GM23338 (cell line): Measurements from ENCODE around the gene MRPL44. TPM values are rescaled to one million over a fixed set of nuclear protein-coding genes. Genes with fewer than 3 reads are reported as not detected.

Experiments used
- ATAC-seq: fragments of 200-7000 bp; cut with Tn5 transposase; 3 replicates; pipeline ENCODE4 v1.9.1; 2020
- DNase-seq: peaks from one replicate; pipeline ENCODE4 v3.0.0-alpha.2; 2015; ENCODE audit warnings: low spot score
- H2AFZ ChIP-seq: fragments of 200-600 bp; sonication (generic); 2 replicates; pipeline ENCODE4 v1.8.0; 2016; ENCODE audit warnings: antibody characterized with exemption, mild to moderate bottlenecking, moderate library complexity
- H3F3A ChIP-seq: fragments of 200-600 bp; sonication (generic); replicated peaks from 2 replicates; pipeline ENCODE4 v1.8.0; 2017; ENCODE audit warnings: antibody characterized with exemption, mixed run types, low read depth
- H3K27ac ChIP-seq: fragments of 200-600 bp; sonication (generic); 2 replicates; pipeline ENCODE4 v1.6.1; 2016; ENCODE audit warnings: low read depth
- H3K27me3 ChIP-seq: fragments of 200-600 bp; sonication (generic); 2 replicates; pipeline ENCODE4 v1.8.0; 2016; ENCODE audit warnings: mild to moderate bottlenecking, mixed run types, moderate library complexity; ENCODE audit not compliant: insufficient read depth
- H3K36me3 ChIP-seq: fragments of 200-600 bp; sonication (generic); 2 replicates; pipeline ENCODE4 v1.8.0; 2016; ENCODE audit warnings: mild to moderate bottlenecking; ENCODE audit not compliant: insufficient read depth
- H3K4me1 ChIP-seq: fragments of 200-600 bp; sonication (generic); 2 replicates; pipeline ENCODE4 v1.8.0; 2016; ENCODE audit warnings: mild to moderate bottlenecking, moderate library complexity; ENCODE audit not compliant: insufficient read depth
- H3K4me2 ChIP-seq: fragments of 200-600 bp; sonication (generic); 2 replicates; pipeline ENCODE4 v1.7.1; 2017; ENCODE audit warnings: mixed run types
- H3K4me3 ChIP-seq: fragments of 200-600 bp; sonication (generic); 2 replicates; pipeline ENCODE4 v1.6.1; 2016; ENCODE audit warnings: mixed run types
- H3K79me2 ChIP-seq: fragments of 200-600 bp; sonication (generic); replicated peaks from 2 replicates; pipeline ENCODE4 v1.8.0; 2017; ENCODE audit warnings: mild to moderate bottlenecking; ENCODE audit not compliant: insufficient read depth
- H3K9me2 ChIP-seq: fragments of 200-600 bp; sonication (generic); 2 replicates; pipeline ENCODE4 v1.8.0; 2017; ENCODE audit not compliant: insufficient read depth
- H4K20me1 ChIP-seq: fragments of 200-600 bp; sonication (generic); replicated peaks from 2 replicates; pipeline ENCODE4 v1.8.0; 2017; ENCODE audit warnings: mild to moderate bottlenecking; ENCODE audit not compliant: insufficient read depth
- H3K27ac Mint-ChIP-seq: 2 replicates; pipeline ENCODE4 v1.8.0; 2020; ENCODE audit warnings: inconsistent platforms, mild to moderate bottlenecking, moderate library complexity, mixed read lengths
- H3K27me3 Mint-ChIP-seq: 3 replicates; pipeline ENCODE4 v1.8.0; 2022; ENCODE audit warnings: low read depth, mild to moderate bottlenecking, moderate library complexity, mixed read lengths, inconsistent platforms; ENCODE audit not compliant: insufficient read depth, poor library complexity
- H3K36me3 Mint-ChIP-seq: 3 replicates; pipeline ENCODE4 v1.8.0; 2021; ENCODE audit warnings: low read depth, mild to moderate bottlenecking, inconsistent platforms, moderate library complexity, mixed read lengths
- H3K4me1 Mint-ChIP-seq: 3 replicates; pipeline ENCODE4 v1.8.0; 2020; ENCODE audit warnings: mild to moderate bottlenecking, inconsistent platforms, mixed read lengths
- H3K4me3 Mint-ChIP-seq: 3 replicates; pipeline ENCODE4 v1.8.0; 2021; ENCODE audit warnings: moderate library complexity, mild to moderate bottlenecking, inconsistent platforms, mixed read lengths
- H3K9me3 Mint-ChIP-seq: 3 replicates; pipeline ENCODE4 v1.8.0; 2020; ENCODE audit warnings: moderate library complexity, mild to moderate bottlenecking, inconsistent platforms, mixed read lengths
- EZH2 ChIP-seq: fragments of 200-600 bp; sonication (generic); IDR thresholded peaks from one replicate; pipeline ENCODE4 v1.8.0; 2017; ENCODE audit warnings: antibody characterized with exemption, mild to moderate bottlenecking, low read depth; ENCODE audit not compliant: unreplicated experiment
- JUNB ChIP-seq: IDR thresholded peaks from one replicate; pipeline ENCODE4 v1.6.1; 2016; ENCODE audit warnings: antibody characterized with exemption; ENCODE audit not compliant: unreplicated experiment
- NANOG ChIP-seq: IDR thresholded peaks from 2 replicates; pipeline ENCODE4 v1.6.1; 2016; ENCODE audit warnings: antibody characterized with exemption, borderline replicate concordance
- POLR2AphosphoS5 ChIP-seq: IDR thresholded peaks from 2 replicates; pipeline ENCODE4 v1.6.1; 2016; ENCODE audit warnings: antibody characterized with exemption, low read depth
- ZNF114 ChIP-seq: fragments of 250-450 bp; sonication (Bioruptor Pico); IDR thresholded peaks from 2 replicates; pipeline ENCODE4 v1.5.0; 2020; ENCODE audit warnings: mild to moderate bottlenecking, moderate library complexity
- polyA plus RNA-seq: library from polyadenylated mRNA; unstranded; fragments of >200 nt; fragmentation: Nextera tagmentation; extraction: Ambion mirVana; gene quantifications from 2 replicates; pipeline ENCODE4 v1.2.1, GENCODE V29; 2016
- total RNA-seq: library from RNA; depleted of rRNA; stranded (reverse); fragments of >200 nt; shearing (Covaris generic); gene quantifications from 2 replicates; pipeline ENCODE4 v1.2.3, GENCODE V29; 2014
- TF ChIP-seq, protein P1 (sequence below): IDR thresholded peaks from one replicate; pipeline ENCODE4 v1.6.1; 2018; ENCODE audit warnings: antibody characterized with exemption; ENCODE audit not compliant: unreplicated experiment
- TF ChIP-seq, protein P2 (sequence below), 2 experiments: fragments of 200-600 bp in 1 of 2; sonication (generic) in 1 of 2; conservative IDR thresholded peaks; 2 replicates each; pipeline versions ENCODE4 v1.5.1 to v1.6.1; 2016 to 2017; ENCODE audit warnings: antibody characterized with exemption in 2 of 2, low read depth in 2 of 2, mild to moderate bottlenecking in 2 of 2, moderate library complexity in 1 of 2

Gene MRPL44
- total and polyA plus RNA-seq, 2 experiments from 2014 or later, result 38.4 to 55.8 TPM

DNA sequence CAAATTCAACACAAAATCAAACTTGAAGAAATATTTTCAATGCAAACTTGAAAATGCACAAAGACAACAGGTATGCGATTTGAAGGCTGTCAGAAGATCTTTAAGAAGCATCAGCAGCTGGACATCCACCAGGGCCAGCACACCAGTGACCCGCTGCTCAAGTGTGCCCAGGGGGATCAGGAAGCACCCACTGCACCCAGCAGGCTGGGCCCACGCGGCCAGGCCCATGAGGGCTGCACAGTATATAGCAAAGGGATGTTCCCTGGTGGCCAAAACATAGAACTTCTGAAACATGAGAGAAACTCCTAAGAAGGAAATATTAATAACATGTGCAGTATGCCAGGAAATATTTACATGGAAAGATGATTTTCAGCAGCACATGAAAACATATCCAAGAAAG is 37.2 kb upstream of the MRPL44 start:
- DNase-seq, result no peak
- Mint-ChIP-seq H3K27me3 (peaks cover 5% of the 10 kb centered on the region), H3K4me3 (no peak overlapping the region), H3K4me1 (peaks cover 9% of the 10 kb centered on the region; the same call in 2 of the 3 replicates), H3K36me3 (peaks cover 24% of the 10 kb centered on the region; the same call in 2 of the 3 replicates), H3K9me3 (no peaks in the 10 kb centered on the region), H3K27ac (peak overlapping the region; percentile 16; the same call in 1 of the 2 replicates)
- Histone ChIP-seq H2AFZ (no peak overlapping the region), H3K4me2 (no peak overlapping the region), H3K79me2 (peaks cover 90% of the 10 kb centered on the region), H3K9me2 (no peaks in the 10 kb centered on the region), H3K27ac (no peak overlapping the region), H4K20me1 (peaks cover 36% of the 10 kb centered on the region), H3K4me3 (no peak overlapping the region), H3K4me1 (no peaks in the 10 kb centered on the region), H3K27me3 (no peaks in the 10 kb centered on the region), H3K36me3 (0 out of 2 replicates have a peak, but pooled peaks cover 12% of the 10 kb centered on the region), H3F3A (no peaks in the 10 kb centered on the region)
- TF ChIP-seq, protein P1, sequence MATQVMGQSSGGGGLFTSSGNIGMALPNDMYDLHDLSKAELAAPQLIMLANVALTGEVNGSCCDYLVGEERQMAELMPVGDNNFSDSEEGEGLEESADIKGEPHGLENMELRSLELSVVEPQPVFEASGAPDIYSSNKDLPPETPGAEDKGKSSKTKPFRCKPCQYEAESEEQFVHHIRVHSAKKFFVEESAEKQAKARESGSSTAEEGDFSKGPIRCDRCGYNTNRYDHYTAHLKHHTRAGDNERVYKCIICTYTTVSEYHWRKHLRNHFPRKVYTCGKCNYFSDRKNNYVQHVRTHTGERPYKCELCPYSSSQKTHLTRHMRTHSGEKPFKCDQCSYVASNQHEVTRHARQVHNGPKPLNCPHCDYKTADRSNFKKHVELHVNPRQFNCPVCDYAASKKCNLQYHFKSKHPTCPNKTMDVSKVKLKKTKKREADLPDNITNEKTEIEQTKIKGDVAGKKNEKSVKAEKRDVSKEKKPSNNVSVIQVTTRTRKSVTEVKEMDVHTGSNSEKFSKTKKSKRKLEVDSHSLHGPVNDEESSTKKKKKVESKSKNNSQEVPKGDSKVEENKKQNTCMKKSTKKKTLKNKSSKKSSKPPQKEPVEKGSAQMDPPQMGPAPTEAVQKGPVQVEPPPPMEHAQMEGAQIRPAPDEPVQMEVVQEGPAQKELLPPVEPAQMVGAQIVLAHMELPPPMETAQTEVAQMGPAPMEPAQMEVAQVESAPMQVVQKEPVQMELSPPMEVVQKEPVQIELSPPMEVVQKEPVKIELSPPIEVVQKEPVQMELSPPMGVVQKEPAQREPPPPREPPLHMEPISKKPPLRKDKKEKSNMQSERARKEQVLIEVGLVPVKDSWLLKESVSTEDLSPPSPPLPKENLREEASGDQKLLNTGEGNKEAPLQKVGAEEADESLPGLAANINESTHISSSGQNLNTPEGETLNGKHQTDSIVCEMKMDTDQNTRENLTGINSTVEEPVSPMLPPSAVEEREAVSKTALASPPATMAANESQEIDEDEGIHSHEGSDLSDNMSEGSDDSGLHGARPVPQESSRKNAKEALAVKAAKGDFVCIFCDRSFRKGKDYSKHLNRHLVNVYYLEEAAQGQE, result no peak
- TF ChIP-seq EZH2 (no peak), NANOG (no peak), POLR2AphosphoS5 (no peak), ZNF114 (no peak), JUNB (no peak)
- TF ChIP-seq, protein P2, sequence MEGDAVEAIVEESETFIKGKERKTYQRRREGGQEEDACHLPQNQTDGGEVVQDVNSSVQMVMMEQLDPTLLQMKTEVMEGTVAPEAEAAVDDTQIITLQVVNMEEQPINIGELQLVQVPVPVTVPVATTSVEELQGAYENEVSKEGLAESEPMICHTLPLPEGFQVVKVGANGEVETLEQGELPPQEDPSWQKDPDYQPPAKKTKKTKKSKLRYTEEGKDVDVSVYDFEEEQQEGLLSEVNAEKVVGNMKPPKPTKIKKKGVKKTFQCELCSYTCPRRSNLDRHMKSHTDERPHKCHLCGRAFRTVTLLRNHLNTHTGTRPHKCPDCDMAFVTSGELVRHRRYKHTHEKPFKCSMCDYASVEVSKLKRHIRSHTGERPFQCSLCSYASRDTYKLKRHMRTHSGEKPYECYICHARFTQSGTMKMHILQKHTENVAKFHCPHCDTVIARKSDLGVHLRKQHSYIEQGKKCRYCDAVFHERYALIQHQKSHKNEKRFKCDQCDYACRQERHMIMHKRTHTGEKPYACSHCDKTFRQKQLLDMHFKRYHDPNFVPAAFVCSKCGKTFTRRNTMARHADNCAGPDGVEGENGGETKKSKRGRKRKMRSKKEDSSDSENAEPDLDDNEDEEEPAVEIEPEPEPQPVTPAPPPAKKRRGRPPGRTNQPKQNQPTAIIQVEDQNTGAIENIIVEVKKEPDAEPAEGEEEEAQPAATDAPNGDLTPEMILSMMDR (conservative IDR thresholded peaks at IDR 0.05; ENCODE audit: low read depth in 2 of 2), result peak in 1 of 2 experiments; percentile 30; a peak in 2 of 4 replicates
- peak; percentile 57; the same call in 2 of the 3 replicates for ATAC-seq

DNA sequence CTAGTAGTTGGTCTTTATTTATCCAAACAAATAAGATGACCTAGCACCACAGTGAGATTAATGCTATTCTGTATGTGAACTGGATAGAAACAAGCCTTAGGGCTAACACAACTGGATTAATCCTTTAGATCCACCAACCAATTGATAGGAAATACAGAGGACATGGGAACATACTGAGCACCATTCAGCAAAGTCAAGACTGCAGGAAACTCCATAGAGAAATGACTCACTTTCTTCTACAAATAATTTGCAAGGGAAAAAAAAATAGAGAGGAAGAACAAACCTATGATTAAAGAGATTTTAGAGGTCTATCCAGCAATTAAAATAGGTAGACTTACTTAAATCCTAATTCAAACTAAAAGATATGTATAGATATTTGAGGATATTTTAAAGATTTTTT is 36.1 kb upstream of the MRPL44 start:
- no peak overlapping the region for H3K4me2 ChIP-seq
- TF ChIP-seq POLR2AphosphoS5, result no peak
- DNase-seq (no peak), ATAC-seq (no peak)
- H3K36me3 ChIP-seq, result 0 out of 2 replicates have a peak, but pooled peaks cover 12% of the 10 kb centered on the region
- Mint-ChIP-seq H3K27me3 (peaks cover 5% of the 10 kb centered on the region), H3K27ac (no peak overlapping the region), H3K36me3 (peaks cover 31% of the 10 kb centered on the region; the same call in 2 of the 3 replicates), H3K9me3 (no peaks in the 10 kb centered on the region), H3K4me1 (peaks cover 3% of the 10 kb centered on the region; the same call in 1 of the 3 replicates), H3K4me3 (no peak overlapping the region)
- no peak overlapping the region for H3K4me3 ChIP-seq
- H3K27ac ChIP-seq, result no peak overlapping the region
- H3K27me3 ChIP-seq, result no peaks in the 10 kb centered on the region
- no peaks in the 10 kb centered on the region for H3K4me1 ChIP-seq
- H3F3A ChIP-seq, result no peaks in the 10 kb centered on the region
- H3K79me2 ChIP-seq, result peaks cover 91% of the 10 kb centered on the region
- H4K20me1 ChIP-seq, result peaks cover 36% of the 10 kb centered on the region
- H2AFZ ChIP-seq, result no peak overlapping the region
- no peaks in the 10 kb centered on the region for H3K9me2 ChIP-seq
